ENCODE data around the gene MTHFSD. TPM values are rescaled to one million over a fixed set of nuclear protein-coding genes. Genes with fewer than 3 reads are reported as not detected.
A peak's percentile ranks its signal among the peaks of the same experiment; 100 is the strongest.

Gene MTHFSD
- total RNA-seq, 1 experiment from 2014 or later: 4.7 TPM

DNA sequence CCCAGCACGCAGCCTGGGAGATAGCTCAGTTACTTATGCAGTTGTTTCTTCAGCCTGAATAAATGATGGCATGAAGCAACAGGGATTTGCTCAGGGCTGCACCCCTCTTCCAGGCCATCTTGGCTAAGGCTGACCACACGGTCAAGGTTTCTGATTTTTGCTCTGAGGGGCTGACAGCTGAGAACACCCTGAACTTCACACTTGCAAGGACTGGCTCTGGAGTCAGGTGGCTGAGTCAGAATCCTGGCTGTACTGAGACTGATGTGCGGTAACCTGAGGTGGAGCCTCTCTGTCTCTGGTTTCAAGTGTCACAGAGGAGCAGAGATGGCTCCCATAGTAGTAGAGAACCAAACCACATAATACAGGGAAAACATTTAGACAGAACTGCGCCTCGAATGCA lies 4.8 kb downstream of the MTHFSD start:
- no peaks in the 10 kb centered on the region for H4K20me1 ChIP-seq (ENCODE audit: control insufficient read depth, insufficient read depth, insufficient read length)
- Mint-ChIP-seq H3K4me3 (no peak overlapping the region), H3K4me1 (peaks cover 0 to 4% of the 10 kb centered on the region in 2 experiments; a peak in 1 of 4 replicates), H3K36me3 (ENCODE audit: insufficient read depth in 1 of 3, low read depth in 3 of 3) (no peaks in the 10 kb centered on the region; a peak in 1 of 7 replicates), H3K27me3 (ENCODE audit: low read depth) (peaks cover 2% of the 10 kb centered on the region), H3K9me3 (no peaks in the 10 kb centered on the region; a peak in 1 of 5 replicates), H3K27ac (peak overlapping the region in 1 of 3 experiments; percentile 47; a peak in 1 of 7 replicates)
- H4K8ac ChIP-seq (replicated peaks; ENCODE audit: insufficient read length, low read depth, low read length): no peak overlapping the region
- H3K4ac ChIP-seq (ENCODE audit: low read depth, low read length): no peak overlapping the region
- no peak overlapping the region for H3K18ac ChIP-seq (ENCODE audit: insufficient read length, low read depth, low read length)
- H2BK15ac ChIP-seq (ENCODE audit: low read depth, low read length): no peak overlapping the region
- no peak overlapping the region for H3K9ac ChIP-seq (ENCODE audit: extremely low read depth, insufficient read length, low read length)
- H2AK5ac ChIP-seq (ENCODE audit: insufficient read length, low read length): no peak overlapping the region
- H3K79me2 ChIP-seq (ENCODE audit: insufficient read depth, low read length): no peaks in the 10 kb centered on the region
- no peak overlapping the region for H3K56ac ChIP-seq (ENCODE audit: insufficient read length, low read depth, low read length)
- H2BK120ac ChIP-seq (ENCODE audit: low read depth, low read length, poor library complexity, severe bottlenecking): no peak overlapping the region
- no peak overlapping the region for H3K14ac ChIP-seq (ENCODE audit: insufficient read depth, low read length)
- H3K27ac ChIP-seq (ENCODE audit: insufficient read length, low read depth, low read length): no peak overlapping the region
- H3K9me3 ChIP-seq (ENCODE audit: control insufficient read depth, low read depth, low read length): no peaks in the 10 kb centered on the region
- no peaks in the 10 kb centered on the region for H3K27me3 ChIP-seq (ENCODE audit: insufficient read depth, low read length)
- no peak overlapping the region for H3K4me2 ChIP-seq (ENCODE audit: insufficient read depth, insufficient read length, low read length)
- DNase-seq: no peak
- no peak overlapping the region for H2AFZ ChIP-seq (ENCODE audit: low read length)
- H3K79me1 ChIP-seq (ENCODE audit: insufficient read depth, low read depth, low read length, poor library complexity, severe bottlenecking): no peaks in the 10 kb centered on the region
- no CpG with 5 or more reads among the region's 5 CpGs for WGBS (ENCODE audit: extremely low coverage, insufficient read length, low lambda C conversion rate)
- peaks cover under 1% of the 10 kb centered on the region for H3K23me2 ChIP-seq (ENCODE audit: insufficient read length, low read depth, low read length, poor library complexity, severe bottlenecking)
- H3K4me1 ChIP-seq (ENCODE audit: insufficient read depth, low read length): no peaks in the 10 kb centered on the region
- no peak overlapping the region for H2BK20ac ChIP-seq (ENCODE audit: low read depth, low read length, poor library complexity, severe bottlenecking)
- H2BK12ac ChIP-seq (ENCODE audit: insufficient read length, low read depth, low read length): no peak overlapping the region
- no peak overlapping the region for H4K5ac ChIP-seq (ENCODE audit: insufficient read length, low read depth, low read length)
- H4K91ac ChIP-seq (ENCODE audit: insufficient read length, low read depth, low read length): no peak overlapping the region
- no peak overlapping the region for H3T11ph ChIP-seq (ENCODE audit: low read length)
- H3K23ac ChIP-seq (ENCODE audit: insufficient read length, low read depth, low read length): no peak overlapping the region
- no peak overlapping the region for H2BK5ac ChIP-seq (ENCODE audit: insufficient read length, low read length)
- TF ChIP-seq, protein P1, sequence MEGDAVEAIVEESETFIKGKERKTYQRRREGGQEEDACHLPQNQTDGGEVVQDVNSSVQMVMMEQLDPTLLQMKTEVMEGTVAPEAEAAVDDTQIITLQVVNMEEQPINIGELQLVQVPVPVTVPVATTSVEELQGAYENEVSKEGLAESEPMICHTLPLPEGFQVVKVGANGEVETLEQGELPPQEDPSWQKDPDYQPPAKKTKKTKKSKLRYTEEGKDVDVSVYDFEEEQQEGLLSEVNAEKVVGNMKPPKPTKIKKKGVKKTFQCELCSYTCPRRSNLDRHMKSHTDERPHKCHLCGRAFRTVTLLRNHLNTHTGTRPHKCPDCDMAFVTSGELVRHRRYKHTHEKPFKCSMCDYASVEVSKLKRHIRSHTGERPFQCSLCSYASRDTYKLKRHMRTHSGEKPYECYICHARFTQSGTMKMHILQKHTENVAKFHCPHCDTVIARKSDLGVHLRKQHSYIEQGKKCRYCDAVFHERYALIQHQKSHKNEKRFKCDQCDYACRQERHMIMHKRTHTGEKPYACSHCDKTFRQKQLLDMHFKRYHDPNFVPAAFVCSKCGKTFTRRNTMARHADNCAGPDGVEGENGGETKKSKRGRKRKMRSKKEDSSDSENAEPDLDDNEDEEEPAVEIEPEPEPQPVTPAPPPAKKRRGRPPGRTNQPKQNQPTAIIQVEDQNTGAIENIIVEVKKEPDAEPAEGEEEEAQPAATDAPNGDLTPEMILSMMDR (conservative IDR thresholded peaks at IDR 0.05): no peak
